GM21529 (cell line): Measurements from ENCODE around the gene KCNAB2.
"Not testable (repeated sequence)": the region's sequence is repeated elsewhere in the genome, so short reads cannot be mapped to it uniquely, and the experiment has no call there.

Source experiments
- ATAC-seq: cut with Tn5 transposase; IDR thresholded peaks from one replicate; pipeline ENCODE4 v1.9.1; 2021; ENCODE audit not compliant: unreplicated experiment

KCNAB2 gene

GRCh38 chr1:6009120-6010040 lies 36.3 kb upstream of the KCNAB2 start:
- no peak for ATAC-seq

- ATAC-seq: no peak
Observed at GRCh38 chr1:6010554-6010953, 35.1 kb upstream of the KCNAB2 start.

GRCh38 chr1:6011161-6011945 lies 34.3 kb upstream of the KCNAB2 start:
- no peak for ATAC-seq

- ATAC-seq: no peak
Observed at GRCh38 chr1:6011946-6012258, 33.8 kb upstream of the KCNAB2 start.

- no peak for ATAC-seq
Observed at GRCh38 chr1:6012529-6013318, 33.0 kb upstream of the KCNAB2 start.

- no peak for ATAC-seq
Observed at GRCh38 chr1:6013491-6013890, 32.2 kb upstream of the KCNAB2 start.

- ATAC-seq: no peak
Observed at GRCh38 chr1:6014130-6014999, 31.3 kb upstream of the KCNAB2 start.

GRCh38 chr1:6016191-6016865 lies 29.4 kb upstream of the KCNAB2 start:
- no peak for ATAC-seq

- not testable (repeated sequence) for ATAC-seq
Observed at GRCh38 chr1:6017654-6018053, 28.0 kb upstream of the KCNAB2 start.

GRCh38 chr1:6019166-6019845 lies 26.4 kb upstream of the KCNAB2 start:
- ATAC-seq: no peak

GRCh38 chr1:6022193-6022592 lies 23.5 kb upstream of the KCNAB2 start:
- no peak for ATAC-seq

- no peak for ATAC-seq
Observed at GRCh38 chr1:6023346-6023745, 22.3 kb upstream of the KCNAB2 start.

- no peak for ATAC-seq
Observed at GRCh38 chr1:6024376-6024775, 21.3 kb upstream of the KCNAB2 start.

- ATAC-seq: no peak
Observed at GRCh38 chr1:6025269-6026094, 20.2 kb upstream of the KCNAB2 start.

GRCh38 chr1:6026095-6026809 lies 19.4 kb upstream of the KCNAB2 start:
- ATAC-seq: peak; percentile 81

- no peak for ATAC-seq
Observed at GRCh38 chr1:6027591-6027990, 18.1 kb upstream of the KCNAB2 start.

- peak; percentile 31 for ATAC-seq
Observed at GRCh38 chr1:6028042-6028850, 17.4 kb upstream of the KCNAB2 start.
